ENCODE results near the gene MTMR1.

MTMR1 gene

GRCh38 chrX:150790021-150790420 lies 96.8 kb downstream of the MTMR1 start:
- Histone ChIP-seq H2AFZ (ENCODE audit: low read depth, low read length) (no peak overlapping the region), H3K36me3 (ENCODE audit: insufficient read depth, low read length) (peaks cover 2% of the 10 kb centered on the region), H3K4me1 (ENCODE audit: insufficient read depth, low read length) (no peaks in the 10 kb centered on the region), H3K4me3 (ENCODE audit: low read length) (no peak overlapping the region), H3K9me3 (ENCODE audit: low read length) (no peaks in the 10 kb centered on the region), H3K27me3 (ENCODE audit: insufficient read depth, low read length) (no peaks in the 10 kb centered on the region)

GRCh38 chrX:150792949-150793527 lies 99.8 kb downstream of the MTMR1 start:
- Histone ChIP-seq H3K4me3 (ENCODE audit: low read length) (no peak overlapping the region), H3K36me3 (ENCODE audit: insufficient read depth, low read length) (peaks cover 2% of the 10 kb centered on the region), H3K27me3 (ENCODE audit: insufficient read depth, low read length) (no peaks in the 10 kb centered on the region), H3K4me1 (ENCODE audit: insufficient read depth, low read length) (no peaks in the 10 kb centered on the region), H3K9me3 (ENCODE audit: low read length) (no peaks in the 10 kb centered on the region), H2AFZ (ENCODE audit: low read depth, low read length) (no peak overlapping the region)

- no peak overlapping the region for H2AFZ ChIP-seq (ENCODE audit: low read depth, low read length)
- H3K4me1 ChIP-seq (ENCODE audit: insufficient read depth, low read length), result no peaks in the 10 kb centered on the region
- H3K4me3 ChIP-seq (ENCODE audit: low read length), result no peak overlapping the region
- no peaks in the 10 kb centered on the region for H3K27me3 ChIP-seq (ENCODE audit: insufficient read depth, low read length)
- no peaks in the 10 kb centered on the region for H3K36me3 ChIP-seq (ENCODE audit: insufficient read depth, low read length)
- H3K9me3 ChIP-seq (ENCODE audit: low read length), result no peaks in the 10 kb centered on the region
Observed at GRCh38 chrX:150805736-150806135, 112.5 kb downstream of the MTMR1 start.

DNA sequence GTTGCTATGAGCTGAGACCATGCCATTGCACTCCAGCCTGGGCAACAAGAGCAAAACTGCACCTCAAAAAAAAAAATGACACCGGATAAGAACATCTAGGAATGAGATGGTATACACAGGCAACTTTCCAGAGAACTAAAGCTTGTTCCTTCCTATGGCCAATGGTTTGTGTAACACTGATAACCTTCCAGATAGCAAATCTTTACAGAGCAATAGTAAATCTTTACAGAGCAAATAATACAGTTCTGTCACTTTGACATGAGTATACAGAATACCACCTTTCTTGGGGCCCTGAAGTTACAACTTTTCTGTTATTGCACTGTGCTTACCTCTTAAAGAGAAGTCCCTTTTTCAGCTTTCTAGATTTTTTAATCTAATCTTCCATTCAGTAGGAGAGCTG lies 113.6 kb downstream of the MTMR1 start:
- Histone ChIP-seq H3K36me3 (ENCODE audit: insufficient read depth, low read length) (no peaks in the 10 kb centered on the region), H3K9me3 (ENCODE audit: low read length) (no peaks in the 10 kb centered on the region), H3K4me1 (ENCODE audit: insufficient read depth, low read length) (no peaks in the 10 kb centered on the region), H3K27me3 (ENCODE audit: insufficient read depth, low read length) (no peaks in the 10 kb centered on the region), H3K4me3 (ENCODE audit: low read length) (no peak overlapping the region), H2AFZ (ENCODE audit: low read depth, low read length) (no peak overlapping the region)

- no peaks in the 10 kb centered on the region for H3K4me1 ChIP-seq (ENCODE audit: insufficient read depth, low read length)
- no peaks in the 10 kb centered on the region for H3K9me3 ChIP-seq (ENCODE audit: low read length)
- H3K4me3 ChIP-seq (ENCODE audit: low read length), result no peak overlapping the region
- no peaks in the 10 kb centered on the region for H3K36me3 ChIP-seq (ENCODE audit: insufficient read depth, low read length)
- no peak overlapping the region for H2AFZ ChIP-seq (ENCODE audit: low read depth, low read length)
- H3K27me3 ChIP-seq (ENCODE audit: insufficient read depth, low read length), result no peaks in the 10 kb centered on the region
Observed at GRCh38 chrX:150813922-150814321, 120.7 kb downstream of the MTMR1 start.

All from neuron (in vitro differentiated cells).